ENCODE data around the gene TBCD.

TBCD gene

GRCh38 chr17:82939621-82940135 is 187.8 kb downstream of the TBCD start:
- H3K27ac ChIP-seq, result peak overlapping the region; percentile 74
- no peak for TF ChIP-seq CTCF (conservative IDR thresholded peaks at IDR 0.05)

GRCh38 chr17:82940226-82941020 is 188.6 kb downstream of the TBCD start:
- no peak for TF ChIP-seq CTCF (conservative IDR thresholded peaks at IDR 0.05)
- H3K27ac ChIP-seq, result peak overlapping the region; percentile 74; the same call in 1 of the 2 replicates

- no peak for TF ChIP-seq CTCF (conservative IDR thresholded peaks at IDR 0.05)
- H3K27ac ChIP-seq, result no peak overlapping the region
Observed at GRCh38 chr17:82941021-82942001, 189.4 kb downstream of the TBCD start.

GRCh38 chr17:82942166-82943130 is 190.6 kb downstream of the TBCD start:
- no peak for TF ChIP-seq CTCF (conservative IDR thresholded peaks at IDR 0.05)
- H3K27ac ChIP-seq, result no peak overlapping the region

GRCh38 chr17:82943339-82943738 is 191.5 kb downstream of the TBCD start:
- no peak overlapping the region for H3K27ac ChIP-seq
- TF ChIP-seq CTCF (conservative IDR thresholded peaks at IDR 0.05), result no peak

GRCh38 chr17:82943751-82944150 is 191.9 kb downstream of the TBCD start:
- H3K27ac ChIP-seq, result no peak overlapping the region
- TF ChIP-seq CTCF (conservative IDR thresholded peaks at IDR 0.05), result no peak

Data from VCaP (cell line).